GM18511 (cell line): ENCODE results near the gene FCGR1A.
"Not testable (repeated sequence)": the region's sequence is repeated elsewhere in the genome, so short reads cannot be mapped to it uniquely, and the experiment has no call there.

ENCODE experiments used
- ATAC-seq: cut with Tn5 transposase; IDR thresholded peaks from one replicate; pipeline ENCODE4 v1.9.1; 2021; ENCODE audit warnings: mild to moderate bottlenecking, moderate library complexity; ENCODE audit not compliant: unreplicated experiment

The FCGR1A gene

GRCh38 chr1:149831764-149832315, 49.3 kb downstream of the FCGR1A start:
- not testable (repeated sequence) for ATAC-seq

GRCh38 chr1:149832316-149833126, 50.0 kb downstream of the FCGR1A start:
- ATAC-seq, result peak; percentile 73

- peak; percentile 4 for ATAC-seq
Observed at GRCh38 chr1:149833144-149833543, 50.6 kb downstream of the FCGR1A start.

- ATAC-seq, result peak; percentile 23
Observed at GRCh38 chr1:149841149-149841548, 58.7 kb downstream of the FCGR1A start.
